Neuron (in vitro differentiated cells): Measurements from ENCODE around the gene GRIK5.
"Not testable (repeated sequence)": the region's sequence is repeated elsewhere in the genome, so short reads cannot be mapped to it uniquely, and the experiment has no call there.

Source experiments
- H2AFZ ChIP-seq: one replicate; pipeline ENCODE4 v1.6.1; 2013; ENCODE audit warnings: low read depth, mild to moderate bottlenecking, inconsistent platforms, low read length, moderate library complexity
- H3K27me3 ChIP-seq: one replicate; pipeline ENCODE4 v1.6.1; 2013; ENCODE audit warnings: low read length; ENCODE audit not compliant: insufficient read depth
- H3K36me3 ChIP-seq: one replicate; pipeline ENCODE4 v1.6.1; 2013; ENCODE audit warnings: low read length; ENCODE audit not compliant: insufficient read depth
- H3K4me1 ChIP-seq: one replicate; pipeline ENCODE4 v1.6.1; 2013; ENCODE audit warnings: low read length; ENCODE audit not compliant: insufficient read depth
- H3K4me3 ChIP-seq: 2 replicates; pipeline ENCODE4 v1.5.1; 2013; ENCODE audit warnings: mild to moderate bottlenecking, low read length, moderate library complexity
- H3K9me3 ChIP-seq: one replicate; pipeline ENCODE4 v1.6.1; 2013; ENCODE audit warnings: low read length

Gene GRIK5

DNA sequence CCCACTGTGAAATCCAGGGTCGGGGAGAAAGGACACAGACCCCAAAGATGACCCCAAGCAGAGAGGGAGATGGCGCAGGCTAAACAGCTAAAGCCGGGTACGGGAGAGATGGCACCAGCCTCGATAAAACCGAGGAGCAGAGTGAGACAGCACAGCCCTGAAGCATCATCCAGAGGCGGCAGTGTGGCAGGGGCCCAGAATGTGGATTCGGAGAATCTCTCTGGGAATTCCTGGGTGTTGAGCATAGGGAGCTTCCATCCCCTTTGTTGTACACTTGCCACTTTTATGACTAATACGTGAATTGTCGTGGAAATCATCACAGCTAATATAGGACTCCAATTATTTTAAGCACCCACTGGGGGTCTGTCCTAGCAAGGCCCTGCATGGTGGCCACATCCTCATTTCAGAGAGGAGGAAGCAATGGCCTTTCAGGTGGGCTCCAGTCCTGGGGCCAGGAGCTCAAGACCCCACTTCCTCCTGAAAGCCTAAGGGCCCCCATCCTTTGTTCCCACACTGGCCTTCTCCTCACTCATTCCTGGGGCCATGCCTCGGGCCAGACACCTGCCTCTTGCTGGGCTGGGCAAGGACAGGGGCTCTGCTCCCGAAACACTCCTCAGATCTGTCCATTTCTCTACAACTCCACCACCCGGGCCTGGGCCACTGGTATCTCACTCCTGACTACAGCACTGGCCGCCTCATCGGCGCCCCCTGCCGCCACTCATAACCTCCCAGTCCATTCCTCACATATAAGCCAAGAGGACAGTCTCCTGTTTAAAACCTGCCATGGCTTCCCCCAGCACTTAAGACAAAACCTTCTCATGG is 46.7 kb downstream of the GRIK5 start:
- H3K36me3 ChIP-seq = no peaks in the 10 kb centered on the region
- no peaks in the 10 kb centered on the region for H3K4me1 ChIP-seq
- H2AFZ ChIP-seq = no peak overlapping the region
- H3K4me3 ChIP-seq = no peak overlapping the region
- no peaks in the 10 kb centered on the region for H3K27me3 ChIP-seq
- H3K9me3 ChIP-seq = no peaks in the 10 kb centered on the region

DNA sequence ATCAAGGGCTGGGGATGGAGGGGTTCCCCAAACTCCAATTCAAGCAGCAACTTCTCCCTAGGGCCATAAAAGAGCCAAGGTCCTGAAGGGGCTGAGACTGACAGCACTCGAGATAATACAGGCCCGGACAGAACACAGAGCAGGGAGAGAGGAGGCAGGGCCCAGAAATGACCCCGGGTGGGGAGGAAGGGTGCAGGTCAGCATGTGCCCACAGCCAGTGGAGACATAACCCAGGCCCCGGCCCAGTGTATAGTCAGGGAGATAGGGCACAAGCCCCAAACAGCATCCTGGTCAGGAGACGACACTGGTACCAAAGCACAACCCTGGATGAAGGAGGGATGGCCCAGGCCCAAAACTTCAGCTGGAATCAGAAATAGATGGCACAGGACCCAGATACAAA is 47.4 kb downstream of the GRIK5 start:
- H3K4me3 ChIP-seq = no peak overlapping the region
- no peaks in the 10 kb centered on the region for H3K9me3 ChIP-seq

DNA sequence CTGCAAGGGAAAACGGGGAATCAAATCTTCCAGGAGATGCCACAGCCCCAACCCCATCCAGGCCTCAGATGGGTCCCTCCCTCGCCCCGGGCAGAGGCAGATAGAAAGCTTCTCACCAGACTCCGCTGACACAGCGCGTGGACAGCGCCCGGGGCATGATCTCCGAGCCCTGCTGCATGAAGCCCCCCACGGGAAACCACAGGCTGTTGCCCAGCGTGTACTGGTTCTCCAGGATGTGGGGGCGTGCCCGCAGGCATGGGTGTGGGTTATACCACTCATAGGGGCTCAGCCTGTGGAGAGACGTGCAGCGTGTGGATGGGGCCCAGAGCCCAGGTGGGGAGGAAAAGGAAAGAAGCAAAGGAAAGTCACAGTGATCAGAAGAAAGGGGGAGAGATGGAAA is 48.8 kb downstream of the GRIK5 start:
- Histone ChIP-seq H3K36me3 (no peaks in the 10 kb centered on the region), H3K9me3 (no peaks in the 10 kb centered on the region), H3K4me1 (no peaks in the 10 kb centered on the region), H2AFZ (no peak overlapping the region), H3K4me3 (no peak overlapping the region), H3K27me3 (no peaks in the 10 kb centered on the region)

More for the DNA sequence above, 47.4 kb downstream of the GRIK5 start:
- Histone ChIP-seq H3K4me1 (no peaks in the 10 kb centered on the region), H3K36me3 (no peaks in the 10 kb centered on the region), H2AFZ (no peak overlapping the region), H3K27me3 (no peaks in the 10 kb centered on the region)

DNA sequence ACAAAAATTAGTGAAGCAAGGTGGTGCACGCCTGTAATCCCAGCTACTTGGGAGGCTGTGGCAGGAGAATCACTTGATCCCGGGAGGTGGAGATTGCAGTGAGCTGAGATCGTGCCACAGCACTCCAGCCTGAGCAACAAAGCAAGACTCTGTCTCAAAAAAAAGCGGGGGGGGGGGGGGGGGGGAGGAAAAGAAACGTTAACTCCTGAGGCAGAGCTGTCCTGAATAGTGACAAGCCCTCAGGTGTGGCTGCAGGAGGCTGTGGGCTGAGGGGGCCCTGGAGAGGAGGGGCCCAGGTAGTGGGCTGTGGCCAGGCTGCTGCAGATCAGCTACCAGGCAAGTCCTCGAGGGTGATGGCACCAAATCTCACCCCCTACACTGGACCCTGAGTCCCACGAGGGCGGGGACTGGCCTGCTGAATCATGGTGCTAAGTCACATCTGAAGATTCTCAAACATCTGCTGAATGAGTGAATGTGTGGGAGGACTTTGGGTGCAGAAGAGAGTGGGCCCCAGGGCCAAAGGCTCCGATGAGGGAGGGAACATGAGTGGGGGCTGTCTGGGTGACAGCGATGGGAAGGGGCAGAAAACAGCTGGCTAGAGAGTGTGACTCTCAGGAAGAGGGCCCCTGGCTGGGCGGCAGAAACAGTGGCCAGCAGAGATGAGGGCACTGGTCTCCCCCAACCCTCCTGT is 51.4 kb downstream of the GRIK5 start:
- no peaks in the 10 kb centered on the region for H3K27me3 ChIP-seq
- no peaks in the 10 kb centered on the region for H3K4me1 ChIP-seq
- H3K4me3 ChIP-seq = no peak overlapping the region
- no peaks in the 10 kb centered on the region for H3K9me3 ChIP-seq
- no peaks in the 10 kb centered on the region for H3K36me3 ChIP-seq
- H2AFZ ChIP-seq = no peak overlapping the region

DNA sequence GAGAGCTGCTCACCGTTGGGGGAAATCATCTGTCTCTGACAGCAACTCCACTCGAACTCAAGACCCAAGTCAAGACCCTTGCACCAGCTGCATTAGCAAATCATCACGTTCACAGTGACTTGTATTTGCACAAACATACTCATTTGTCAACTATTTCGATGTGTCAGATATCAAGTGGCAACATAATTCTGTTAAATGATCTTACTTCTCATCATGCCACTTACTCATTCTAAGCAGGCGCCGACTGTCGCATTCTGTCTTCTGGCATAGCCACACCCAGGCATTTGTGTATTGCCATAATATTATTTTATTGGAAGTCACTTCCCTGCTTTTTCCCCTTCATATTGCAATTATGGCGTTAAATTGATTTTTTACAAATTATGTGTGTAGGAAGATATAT is 53.0 kb downstream of the GRIK5 start:
- Histone ChIP-seq H3K27me3 (no peaks in the 10 kb centered on the region), H3K4me1 (no peaks in the 10 kb centered on the region), H3K9me3 (no peaks in the 10 kb centered on the region), H3K36me3 (no peaks in the 10 kb centered on the region), H2AFZ (no peak overlapping the region), H3K4me3 (no peak overlapping the region)

DNA sequence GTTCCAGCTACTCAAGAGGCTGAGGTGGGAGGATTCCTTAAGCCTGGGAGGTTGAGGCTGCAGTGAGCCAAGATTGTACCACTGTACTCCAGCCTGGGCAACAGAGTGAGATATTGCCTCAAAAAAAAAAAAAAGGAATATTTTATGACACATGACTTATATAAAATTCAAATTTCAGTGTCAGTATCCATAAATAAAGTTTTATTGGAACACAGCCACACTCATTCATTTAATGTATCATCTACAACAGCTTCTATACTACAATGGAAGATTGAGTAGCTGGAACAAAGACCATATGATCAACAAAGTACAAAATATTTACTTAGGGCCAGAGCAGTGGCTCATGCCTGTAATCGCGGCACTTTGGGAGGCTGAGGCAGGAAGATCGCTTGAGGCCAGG is 57.3 kb downstream of the GRIK5 start:
- H2AFZ ChIP-seq, H3K36me3 ChIP-seq, H3K4me3 ChIP-seq, H3K9me3 ChIP-seq, H3K4me1 ChIP-seq, H3K27me3 ChIP-seq: not testable (repeated sequence)

DNA sequence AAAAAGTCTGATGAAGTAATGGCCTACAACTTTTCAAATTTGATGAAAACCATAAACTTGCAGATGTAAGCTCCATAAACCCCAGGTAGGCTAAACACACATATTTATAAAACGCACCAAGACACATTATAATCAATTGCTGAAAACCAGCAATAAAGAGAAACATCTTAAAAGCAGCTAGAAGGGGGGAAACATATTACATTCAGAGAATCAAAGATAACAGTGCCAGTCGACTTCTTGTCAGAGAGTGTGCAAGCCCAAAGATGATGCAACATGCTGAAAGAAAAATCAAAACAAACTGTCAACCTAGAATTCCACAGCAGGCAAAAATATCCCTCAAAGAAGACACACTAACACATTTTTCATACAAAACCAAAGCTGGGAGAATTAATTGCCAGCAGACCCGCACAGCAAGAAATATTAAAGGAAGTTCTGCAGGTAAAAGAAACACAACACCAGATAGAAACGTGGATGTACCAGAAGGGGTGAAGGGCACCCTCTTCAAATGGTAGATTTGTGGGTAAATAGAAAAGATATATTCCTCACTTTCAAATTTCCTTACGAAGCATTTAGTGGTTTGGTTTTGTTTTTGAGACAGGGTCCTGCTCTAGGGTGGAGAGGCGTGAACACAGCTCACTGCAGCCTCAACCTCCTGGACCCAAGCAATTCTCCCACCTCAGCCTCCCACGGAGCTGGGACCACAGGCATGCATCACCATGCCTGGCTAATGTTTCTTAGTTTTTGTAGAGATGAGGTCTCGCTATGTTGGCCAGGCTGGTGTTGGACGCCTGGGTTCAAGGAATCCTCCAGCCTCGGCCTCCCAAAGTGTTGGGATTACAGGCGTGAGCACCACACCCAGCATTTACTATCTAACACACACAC is 59.5 kb downstream of the GRIK5 start:
- Histone ChIP-seq H3K36me3 (no peaks in the 10 kb centered on the region), H3K4me1 (no peaks in the 10 kb centered on the region), H3K9me3 (no peaks in the 10 kb centered on the region), H3K4me3 (no peak overlapping the region), H3K27me3 (no peaks in the 10 kb centered on the region), H2AFZ (no peak overlapping the region)

DNA sequence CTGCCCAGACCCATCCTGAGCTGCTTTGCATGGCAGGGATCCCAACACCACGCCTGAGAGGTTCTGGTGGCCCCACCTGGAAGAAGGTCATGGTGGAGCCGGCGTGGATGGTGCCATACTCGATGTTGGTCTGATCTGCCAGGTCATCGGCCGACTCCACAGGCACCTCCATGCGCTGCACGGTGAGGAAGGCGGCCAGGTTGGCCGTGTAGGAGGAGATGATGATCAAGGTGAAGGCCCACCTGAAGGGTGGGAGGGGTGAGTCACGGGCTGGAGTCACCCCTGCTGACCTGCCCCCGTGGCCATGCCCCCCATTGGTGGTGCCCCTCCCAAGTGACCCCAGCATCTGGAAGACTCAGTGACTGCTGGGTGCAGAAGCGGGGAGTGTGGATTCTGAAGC is 63.4 kb downstream of the GRIK5 start:
- H3K9me3 ChIP-seq = no peaks in the 10 kb centered on the region
- H3K4me3 ChIP-seq = no peak overlapping the region
- no peak overlapping the region for H2AFZ ChIP-seq
- no peaks in the 10 kb centered on the region for H3K4me1 ChIP-seq
- H3K27me3 ChIP-seq = no peaks in the 10 kb centered on the region
- H3K36me3 ChIP-seq = no peaks in the 10 kb centered on the region

DNA sequence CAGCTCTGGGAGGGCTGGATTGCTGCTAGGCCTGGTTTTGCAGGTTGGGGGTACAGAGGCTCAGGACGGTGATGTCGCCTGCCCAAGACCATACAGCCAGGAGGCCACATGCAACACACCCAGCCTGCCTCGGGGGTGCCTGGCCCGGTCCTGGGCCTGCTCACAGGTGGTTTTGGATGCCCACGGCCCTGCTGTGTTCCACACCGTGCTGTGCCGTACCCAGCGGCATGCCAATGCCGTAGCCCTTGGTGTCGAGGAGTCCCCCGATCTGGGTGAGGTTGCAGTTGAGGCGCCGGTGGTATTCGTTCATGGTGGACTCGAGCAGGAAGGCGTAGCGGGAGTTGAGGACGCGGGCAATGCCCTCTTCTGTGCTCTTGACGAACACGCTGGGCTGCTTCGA is 64.5 kb downstream of the GRIK5 start:
- Histone ChIP-seq H3K36me3 (no peaks in the 10 kb centered on the region), H3K4me3 (no peak overlapping the region), H2AFZ (no peak overlapping the region), H3K27me3 (peaks cover 4% of the 10 kb centered on the region), H3K4me1 (no peaks in the 10 kb centered on the region), H3K9me3 (no peaks in the 10 kb centered on the region)

DNA sequence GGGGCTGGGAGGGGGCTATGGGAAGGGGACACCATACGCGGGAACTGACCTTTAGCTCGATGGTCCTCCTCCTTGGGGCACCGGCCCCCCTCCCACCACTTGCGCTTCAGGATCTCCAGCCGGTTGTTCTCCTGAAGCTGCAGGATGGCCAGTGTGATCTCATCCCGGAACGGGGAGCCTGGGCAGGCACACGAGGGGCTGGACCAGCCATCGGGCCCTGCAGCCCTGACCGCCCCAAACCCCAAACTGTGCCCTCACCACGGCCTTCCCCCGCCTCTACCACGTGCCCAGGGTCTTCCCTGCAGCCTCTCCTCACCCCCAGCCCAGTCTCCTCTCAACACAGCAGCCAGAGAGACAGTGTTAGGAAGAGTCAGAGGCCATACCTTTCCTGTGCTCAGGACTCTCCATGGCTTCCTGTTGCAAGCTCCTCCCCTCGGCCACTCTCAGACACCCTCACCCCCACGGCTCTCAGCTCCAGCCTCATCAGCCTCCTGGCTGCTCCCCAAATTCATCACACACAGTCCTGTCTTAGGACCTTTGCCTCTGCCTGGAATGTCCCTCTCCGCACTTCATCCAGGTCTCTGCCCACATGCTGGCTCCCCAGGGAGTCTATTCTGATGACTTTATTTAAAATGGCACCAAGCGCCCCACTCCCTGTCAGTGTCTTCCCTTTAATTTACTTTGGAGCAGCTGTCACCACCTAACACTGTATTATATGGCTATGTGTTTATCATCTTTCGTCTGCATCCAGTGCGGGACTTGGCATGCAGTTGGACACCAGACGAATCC is 66.3 kb downstream of the GRIK5 start:
- no peak overlapping the region for H2AFZ ChIP-seq
- H3K4me3 ChIP-seq = no peak overlapping the region
- H3K4me1 ChIP-seq = peaks cover 7% of the 10 kb centered on the region
- no peaks in the 10 kb centered on the region for H3K36me3 ChIP-seq
- H3K27me3 ChIP-seq = peaks cover 18% of the 10 kb centered on the region
- no peaks in the 10 kb centered on the region for H3K9me3 ChIP-seq

DNA sequence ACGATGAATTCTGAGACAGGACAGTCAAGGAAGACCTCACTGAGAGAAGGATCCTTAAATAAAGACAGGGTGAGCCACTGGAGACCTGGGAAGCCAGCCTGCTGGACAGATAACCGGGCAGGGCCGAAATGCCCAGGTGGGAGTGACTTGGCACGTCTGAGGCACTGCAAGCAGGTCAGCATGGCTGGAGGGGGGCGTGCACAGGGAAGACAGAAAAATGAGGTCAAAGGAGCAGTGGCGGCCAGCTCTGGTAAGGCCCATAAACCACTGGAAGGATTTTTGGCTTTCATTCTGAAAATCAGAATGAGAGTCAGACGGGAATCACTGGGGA is 70.2 kb downstream of the GRIK5 start:
- peaks cover 41% of the 10 kb centered on the region for H3K4me1 ChIP-seq
- H2AFZ ChIP-seq = no peak overlapping the region
- H3K4me3 ChIP-seq = no peak overlapping the region
- no peaks in the 10 kb centered on the region for H3K9me3 ChIP-seq
- no peaks in the 10 kb centered on the region for H3K36me3 ChIP-seq
- H3K27me3 ChIP-seq = peaks cover 18% of the 10 kb centered on the region

DNA sequence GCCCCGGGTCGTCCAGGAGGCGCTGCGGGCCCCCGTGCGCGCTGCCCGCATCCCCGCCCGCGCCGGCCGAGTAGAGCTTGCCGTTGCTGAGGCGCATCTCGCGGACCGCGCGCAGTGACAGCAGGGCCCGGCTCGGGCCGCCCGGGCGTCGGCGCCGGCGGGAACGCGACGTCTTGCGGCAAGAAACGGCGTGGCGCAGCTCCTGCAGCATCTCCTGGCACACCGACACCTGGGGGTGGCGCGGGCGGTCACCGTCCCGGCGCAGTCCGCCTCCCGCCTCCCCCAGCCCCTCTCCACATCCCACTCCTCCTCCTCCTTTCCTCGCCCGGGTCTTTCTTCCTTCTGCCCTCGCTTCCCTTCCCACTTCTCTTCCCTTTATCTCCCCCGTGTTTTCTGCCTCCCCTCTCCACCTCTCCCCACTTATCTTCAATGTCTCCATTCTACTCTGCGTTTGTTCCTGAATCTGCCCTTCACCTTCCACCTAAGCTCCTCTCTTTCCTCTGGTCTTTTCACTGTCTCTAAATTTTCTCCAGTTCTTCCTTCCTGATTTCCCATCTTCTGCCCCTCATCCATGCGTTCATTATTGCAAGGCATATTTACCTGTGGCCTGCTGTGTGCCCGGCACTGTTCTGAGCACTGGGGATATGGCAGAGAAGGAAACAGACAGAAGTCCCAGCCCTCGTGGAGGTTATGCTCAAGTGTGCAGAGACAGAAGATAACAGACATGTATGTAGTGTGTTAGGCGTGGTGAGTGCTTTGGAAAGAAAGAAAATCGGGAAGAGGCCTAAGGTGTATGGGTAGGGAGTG is 70.7 kb downstream of the GRIK5 start:
- peak overlapping the region; percentile 13 for H3K4me3 ChIP-seq
- H3K9me3 ChIP-seq = no peaks in the 10 kb centered on the region
- H3K4me1 ChIP-seq = peaks cover 45% of the 10 kb centered on the region
- H2AFZ ChIP-seq = peak overlapping the region; percentile 19
- no peaks in the 10 kb centered on the region for H3K36me3 ChIP-seq
- H3K27me3 ChIP-seq = peaks cover 18% of the 10 kb centered on the region
